ENCODE data around the gene NIT1. TPM values are rescaled to one million over a fixed set of nuclear protein-coding genes. Genes with fewer than 3 reads are reported as not detected.

NIT1 gene
- total and polyA plus RNA-seq, 2 of the 13 experiments (the other 11 are each of a cell fraction or from before 2014, with no cell fraction given) = 22.7 to 31.0 TPM

GRCh38 chr1:161132410-161133219, 14.7 kb downstream of the NIT1 start, which contains the start of gene DEDD (continued):
- peak; percentile 39; the same call in 1 of the 2 replicates for TF ChIP-seq ARID3A (IDR thresholded peaks at IDR 0.05; ENCODE audit: low read depth, low read length)
- TF ChIP-seq TMF1 (CRISPR knock-in tag; IDR thresholded peaks at IDR 0.05; ENCODE audit: low read depth) = 0 out of 2 replicates have a peak, but pooled peaks have one; percentile 30
- no peak for TF ChIP-seq ZNF660 (CRISPR knock-in tag; IDR thresholded peaks at IDR 0.05; ENCODE audit: borderline replicate concordance, low read depth)
- TF ChIP-seq TFDP2 (CRISPR knock-in tag; IDR thresholded peaks at IDR 0.05) = no peak
- TF ChIP-seq DRAP1 (CRISPR knock-in tag; IDR thresholded peaks at IDR 0.05) = peak; percentile 9; the same call in 1 of the 2 replicates
- TF ChIP-seq MTF1 (CRISPR knock-in tag; IDR thresholded peaks at IDR 0.05) = no peak
- no peak for TF ChIP-seq LCORL (IDR thresholded peaks at IDR 0.05)
- 0 out of 2 replicates have a peak, but pooled peaks have one; percentile 28 for TF ChIP-seq LCORL (CRISPR knock-in tag; IDR thresholded peaks at IDR 0.05)
- TF ChIP-seq XRCC5 (optimal IDR thresholded peaks at IDR 0.05; ENCODE audit: low read length) = peak; percentile 49
- peak; percentile 19 for TF ChIP-seq RARA (CRISPR knock-in tag; IDR thresholded peaks at IDR 0.05)
- peak; percentile 44; the same call in 1 of the 2 replicates for TF ChIP-seq ZNF160 (CRISPR knock-in tag; IDR thresholded peaks at IDR 0.05)
- peak; percentile 68 for TF ChIP-seq ZNF143 (CRISPR knock-in tag; IDR thresholded peaks at IDR 0.05)
- TF ChIP-seq ZNF276 (CRISPR knock-in tag; IDR thresholded peaks at IDR 0.05; ENCODE audit: low read depth) = 0 out of 2 replicates have a peak, but pooled peaks have one; percentile 16
- TF ChIP-seq ZNF275 (CRISPR knock-in tag; IDR thresholded peaks at IDR 0.05; ENCODE audit: borderline replicate concordance) = 0 out of 2 replicates have a peak, but pooled peaks have one; percentile 28
- peak; percentile 6; the same call in 1 of the 2 replicates for TF ChIP-seq SALL1 (CRISPR knock-in tag; IDR thresholded peaks at IDR 0.05)
- 0 out of 2 replicates have a peak, but pooled peaks have one; percentile 53 for TF ChIP-seq ATF1 (CRISPR knock-in tag; IDR thresholded peaks at IDR 0.05)
- TF ChIP-seq ARID5B (CRISPR knock-in tag; IDR thresholded peaks at IDR 0.05) = peak; percentile 12; the same call in 1 of the 2 replicates
- TF ChIP-seq REPIN1 (CRISPR knock-in tag; IDR thresholded peaks at IDR 0.05; ENCODE audit: borderline replicate concordance, low read depth) = peak; percentile 70
